Astrocyte (in vitro differentiated cells and primary cell): ENCODE data around the gene PPP1R2.

ENCODE experiments used
- EZH2 ChIP-seq: IDR thresholded peaks from 2 replicates; pipeline ENCODE4 v1.6.1; 2012; ENCODE audit warnings: mild to moderate bottlenecking, low read length, inconsistent platforms; ENCODE audit not compliant: insufficient read depth
- TF ChIP-seq, protein P1 (sequence below): IDR thresholded peaks from 2 replicates; pipeline ENCODE4 v1.5.1; 2011; ENCODE audit warnings: low read depth, mild to moderate bottlenecking, inconsistent platforms, low read length, moderate library complexity; ENCODE audit not compliant: insufficient read depth

- TF ChIP-seq, protein P1, sequence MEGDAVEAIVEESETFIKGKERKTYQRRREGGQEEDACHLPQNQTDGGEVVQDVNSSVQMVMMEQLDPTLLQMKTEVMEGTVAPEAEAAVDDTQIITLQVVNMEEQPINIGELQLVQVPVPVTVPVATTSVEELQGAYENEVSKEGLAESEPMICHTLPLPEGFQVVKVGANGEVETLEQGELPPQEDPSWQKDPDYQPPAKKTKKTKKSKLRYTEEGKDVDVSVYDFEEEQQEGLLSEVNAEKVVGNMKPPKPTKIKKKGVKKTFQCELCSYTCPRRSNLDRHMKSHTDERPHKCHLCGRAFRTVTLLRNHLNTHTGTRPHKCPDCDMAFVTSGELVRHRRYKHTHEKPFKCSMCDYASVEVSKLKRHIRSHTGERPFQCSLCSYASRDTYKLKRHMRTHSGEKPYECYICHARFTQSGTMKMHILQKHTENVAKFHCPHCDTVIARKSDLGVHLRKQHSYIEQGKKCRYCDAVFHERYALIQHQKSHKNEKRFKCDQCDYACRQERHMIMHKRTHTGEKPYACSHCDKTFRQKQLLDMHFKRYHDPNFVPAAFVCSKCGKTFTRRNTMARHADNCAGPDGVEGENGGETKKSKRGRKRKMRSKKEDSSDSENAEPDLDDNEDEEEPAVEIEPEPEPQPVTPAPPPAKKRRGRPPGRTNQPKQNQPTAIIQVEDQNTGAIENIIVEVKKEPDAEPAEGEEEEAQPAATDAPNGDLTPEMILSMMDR, result no peak
- TF ChIP-seq EZH2, result no peak
These were observed 30.7 kb upstream of the PPP1R2 start for GRCh38 chr3:195573611-195574496.
